ENCODE measurements around the gene DGKD. TPM values are rescaled to one million over a fixed set of nuclear protein-coding genes. Genes with fewer than 3 reads are reported as not detected.
A peak's percentile ranks its signal among the peaks of the same experiment; 100 is the strongest.

DGKD gene
- total RNA-seq, 1 experiment from 2014 or later = 41.4 TPM

DNA sequence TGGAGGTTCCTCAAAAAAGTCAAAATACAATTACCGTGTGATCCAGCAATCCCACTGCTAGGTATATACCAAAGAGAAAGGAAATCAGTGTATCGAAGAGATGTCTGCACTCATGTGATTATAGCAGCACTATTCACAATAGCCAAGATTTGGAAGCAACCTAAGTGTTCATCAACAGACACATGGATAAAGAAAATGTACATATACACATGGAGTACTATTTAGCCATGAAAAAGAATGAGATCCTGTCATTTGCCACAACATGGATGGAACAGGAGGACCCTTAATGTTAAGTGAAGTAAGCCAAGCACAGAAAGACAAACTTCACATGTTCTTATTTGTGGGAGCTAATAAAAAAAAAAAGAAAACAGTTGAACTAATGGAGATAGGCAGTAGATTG lies 78.7 kb downstream of the DGKD start:
- H3K27ac Mint-ChIP-seq = no peak overlapping the region

DNA sequence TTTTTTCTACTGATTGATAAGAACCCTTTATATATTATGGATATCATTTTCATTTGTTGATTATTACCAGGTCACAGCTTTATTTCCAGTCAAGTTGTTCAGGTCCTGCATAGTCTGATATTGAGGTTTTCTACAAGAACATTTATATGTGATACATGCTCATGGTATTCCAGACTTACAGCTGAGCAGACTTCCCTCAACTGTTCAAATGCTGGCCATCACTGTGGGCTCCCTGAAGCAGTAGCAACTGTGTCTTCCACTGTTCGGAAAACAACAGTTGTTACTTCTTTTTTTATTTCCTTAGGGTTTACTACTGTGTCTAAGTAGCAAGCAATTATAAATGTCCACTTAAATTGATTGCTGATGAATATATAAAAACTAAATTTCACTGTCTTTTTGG lies 79.5 kb downstream of the DGKD start:
- TF ChIP-seq, protein P1, sequence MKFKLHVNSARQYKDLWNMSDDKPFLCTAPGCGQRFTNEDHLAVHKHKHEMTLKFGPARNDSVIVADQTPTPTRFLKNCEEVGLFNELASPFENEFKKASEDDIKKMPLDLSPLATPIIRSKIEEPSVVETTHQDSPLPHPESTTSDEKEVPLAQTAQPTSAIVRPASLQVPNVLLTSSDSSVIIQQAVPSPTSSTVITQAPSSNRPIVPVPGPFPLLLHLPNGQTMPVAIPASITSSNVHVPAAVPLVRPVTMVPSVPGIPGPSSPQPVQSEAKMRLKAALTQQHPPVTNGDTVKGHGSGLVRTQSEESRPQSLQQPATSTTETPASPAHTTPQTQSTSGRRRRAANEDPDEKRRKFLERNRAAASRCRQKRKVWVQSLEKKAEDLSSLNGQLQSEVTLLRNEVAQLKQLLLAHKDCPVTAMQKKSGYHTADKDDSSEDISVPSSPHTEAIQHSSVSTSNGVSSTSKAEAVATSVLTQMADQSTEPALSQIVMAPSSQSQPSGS (CRISPR knock-in tag; IDR thresholded peaks at IDR 0.05; ENCODE audit: borderline replicate concordance, low read depth) = no peak
- TF ChIP-seq, protein P2, sequence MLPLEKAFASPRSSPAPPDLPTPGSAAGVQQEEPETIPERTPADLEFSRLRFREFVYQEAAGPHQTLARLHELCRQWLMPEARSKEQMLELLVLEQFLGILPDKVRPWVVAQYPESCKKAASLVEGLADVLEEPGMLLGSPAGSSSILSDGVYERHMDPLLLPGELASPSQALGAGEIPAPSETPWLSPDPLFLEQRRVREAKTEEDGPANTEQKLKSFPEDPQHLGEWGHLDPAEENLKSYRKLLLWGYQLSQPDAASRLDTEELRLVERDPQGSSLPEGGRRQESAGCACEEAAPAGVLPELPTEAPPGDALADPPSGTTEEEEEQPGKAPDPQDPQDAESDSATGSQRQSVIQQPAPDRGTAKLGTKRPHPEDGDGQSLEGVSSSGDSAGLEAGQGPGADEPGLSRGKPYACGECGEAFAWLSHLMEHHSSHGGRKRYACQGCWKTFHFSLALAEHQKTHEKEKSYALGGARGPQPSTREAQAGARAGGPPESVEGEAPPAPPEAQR (CRISPR knock-in tag; IDR thresholded peaks at IDR 0.05) = no peak
- TF ChIP-seq, protein P3, sequence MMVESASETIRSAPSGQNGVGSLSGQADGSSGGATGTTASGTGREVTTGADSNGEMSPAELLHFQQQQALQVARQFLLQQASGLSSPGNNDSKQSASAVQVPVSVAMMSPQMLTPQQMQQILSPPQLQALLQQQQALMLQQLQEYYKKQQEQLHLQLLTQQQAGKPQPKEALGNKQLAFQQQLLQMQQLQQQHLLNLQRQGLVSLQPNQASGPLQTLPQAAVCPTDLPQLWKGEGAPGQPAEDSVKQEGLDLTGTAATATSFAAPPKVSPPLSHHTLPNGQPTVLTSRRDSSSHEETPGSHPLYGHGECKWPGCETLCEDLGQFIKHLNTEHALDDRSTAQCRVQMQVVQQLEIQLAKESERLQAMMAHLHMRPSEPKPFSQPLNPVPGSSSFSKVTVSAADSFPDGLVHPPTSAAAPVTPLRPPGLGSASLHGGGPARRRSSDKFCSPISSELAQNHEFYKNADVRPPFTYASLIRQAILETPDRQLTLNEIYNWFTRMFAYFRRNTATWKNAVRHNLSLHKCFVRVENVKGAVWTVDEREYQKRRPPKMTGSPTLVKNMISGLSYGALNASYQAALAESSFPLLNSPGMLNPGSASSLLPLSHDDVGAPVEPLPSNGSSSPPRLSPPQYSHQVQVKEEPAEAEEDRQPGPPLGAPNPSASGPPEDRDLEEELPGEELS (CRISPR knock-in tag; IDR thresholded peaks at IDR 0.05) = no peak
- TF ChIP-seq, protein P4, sequence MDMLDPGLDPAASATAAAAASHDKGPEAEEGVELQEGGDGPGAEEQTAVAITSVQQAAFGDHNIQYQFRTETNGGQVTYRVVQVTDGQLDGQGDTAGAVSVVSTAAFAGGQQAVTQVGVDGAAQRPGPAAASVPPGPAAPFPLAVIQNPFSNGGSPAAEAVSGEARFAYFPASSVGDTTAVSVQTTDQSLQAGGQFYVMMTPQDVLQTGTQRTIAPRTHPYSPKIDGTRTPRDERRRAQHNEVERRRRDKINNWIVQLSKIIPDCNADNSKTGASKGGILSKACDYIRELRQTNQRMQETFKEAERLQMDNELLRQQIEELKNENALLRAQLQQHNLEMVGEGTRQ (CRISPR knock-in tag; IDR thresholded peaks at IDR 0.05) = no peak
- no peak for TF ChIP-seq ZNF219 (CRISPR knock-in tag; IDR thresholded peaks at IDR 0.05; ENCODE audit: borderline replicate concordance)
- H3K4me3 Mint-ChIP-seq = no peak overlapping the region
- ChIA-PET POLR2A (no interaction called here), CTCF (interaction anchor here (1.2 to 1.5 kb wide), 3 partner anchors 10 to 80 kb away, joined by 3 to 4 read pairs (median 4); no protein-coding TSS in a partner anchor)
- no peak for ATAC-seq
- DNase-seq (ENCODE audit: low spot score) = no peak
- H3K9me3 Mint-ChIP-seq = peaks cover 5% of the 10 kb centered on the region; the same call in 1 of the 2 replicates
- no peaks in the 10 kb centered on the region for H3K27me3 Mint-ChIP-seq (ENCODE audit: low read depth)
- 0 out of 2 replicates have a peak overlapping the region, but pooled peaks have one; percentile 40 for H3K27ac Mint-ChIP-seq
- peaks cover 3% of the 10 kb centered on the region; the same call in 1 of the 2 replicates for H3K36me3 Mint-ChIP-seq
- no peaks in the 10 kb centered on the region for H3K4me1 Mint-ChIP-seq

More for the DNA sequence above, 78.7 kb downstream of the DGKD start:
- H3K4me3 Mint-ChIP-seq = no peak overlapping the region
- ChIA-PET POLR2A (no interaction called here), CTCF (interaction anchor here (1.5 kb wide), 1 partner anchor 10 kb away, joined by 4 read pairs; no protein-coding TSS in a partner anchor)
- TF ChIP-seq, protein P5, sequence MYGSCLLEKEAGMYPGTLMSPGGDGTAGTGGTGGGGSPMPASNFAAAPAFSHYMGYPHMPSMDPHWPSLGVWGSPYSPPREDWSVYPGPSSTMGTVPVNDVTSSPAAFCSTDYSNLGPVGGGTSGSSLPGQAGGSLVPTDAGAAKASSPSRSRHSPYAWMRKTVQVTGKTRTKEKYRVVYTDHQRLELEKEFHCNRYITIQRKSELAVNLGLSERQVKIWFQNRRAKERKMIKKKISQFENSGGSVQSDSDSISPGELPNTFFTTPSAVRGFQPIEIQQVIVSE (CRISPR knock-in tag; IDR thresholded peaks at IDR 0.05; ENCODE audit: borderline replicate concordance) = no peak
- TF ChIP-seq, protein P6, sequence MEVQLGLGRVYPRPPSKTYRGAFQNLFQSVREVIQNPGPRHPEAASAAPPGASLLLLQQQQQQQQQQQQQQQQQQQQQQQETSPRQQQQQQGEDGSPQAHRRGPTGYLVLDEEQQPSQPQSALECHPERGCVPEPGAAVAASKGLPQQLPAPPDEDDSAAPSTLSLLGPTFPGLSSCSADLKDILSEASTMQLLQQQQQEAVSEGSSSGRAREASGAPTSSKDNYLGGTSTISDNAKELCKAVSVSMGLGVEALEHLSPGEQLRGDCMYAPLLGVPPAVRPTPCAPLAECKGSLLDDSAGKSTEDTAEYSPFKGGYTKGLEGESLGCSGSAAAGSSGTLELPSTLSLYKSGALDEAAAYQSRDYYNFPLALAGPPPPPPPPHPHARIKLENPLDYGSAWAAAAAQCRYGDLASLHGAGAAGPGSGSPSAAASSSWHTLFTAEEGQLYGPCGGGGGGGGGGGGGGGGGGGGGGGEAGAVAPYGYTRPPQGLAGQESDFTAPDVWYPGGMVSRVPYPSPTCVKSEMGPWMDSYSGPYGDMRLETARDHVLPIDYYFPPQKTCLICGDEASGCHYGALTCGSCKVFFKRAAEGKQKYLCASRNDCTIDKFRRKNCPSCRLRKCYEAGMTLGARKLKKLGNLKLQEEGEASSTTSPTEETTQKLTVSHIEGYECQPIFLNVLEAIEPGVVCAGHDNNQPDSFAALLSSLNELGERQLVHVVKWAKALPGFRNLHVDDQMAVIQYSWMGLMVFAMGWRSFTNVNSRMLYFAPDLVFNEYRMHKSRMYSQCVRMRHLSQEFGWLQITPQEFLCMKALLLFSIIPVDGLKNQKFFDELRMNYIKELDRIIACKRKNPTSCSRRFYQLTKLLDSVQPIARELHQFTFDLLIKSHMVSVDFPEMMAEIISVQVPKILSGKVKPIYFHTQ (CRISPR knock-in tag; IDR thresholded peaks at IDR 0.05) = no peak
- TF ChIP-seq, protein P7, sequence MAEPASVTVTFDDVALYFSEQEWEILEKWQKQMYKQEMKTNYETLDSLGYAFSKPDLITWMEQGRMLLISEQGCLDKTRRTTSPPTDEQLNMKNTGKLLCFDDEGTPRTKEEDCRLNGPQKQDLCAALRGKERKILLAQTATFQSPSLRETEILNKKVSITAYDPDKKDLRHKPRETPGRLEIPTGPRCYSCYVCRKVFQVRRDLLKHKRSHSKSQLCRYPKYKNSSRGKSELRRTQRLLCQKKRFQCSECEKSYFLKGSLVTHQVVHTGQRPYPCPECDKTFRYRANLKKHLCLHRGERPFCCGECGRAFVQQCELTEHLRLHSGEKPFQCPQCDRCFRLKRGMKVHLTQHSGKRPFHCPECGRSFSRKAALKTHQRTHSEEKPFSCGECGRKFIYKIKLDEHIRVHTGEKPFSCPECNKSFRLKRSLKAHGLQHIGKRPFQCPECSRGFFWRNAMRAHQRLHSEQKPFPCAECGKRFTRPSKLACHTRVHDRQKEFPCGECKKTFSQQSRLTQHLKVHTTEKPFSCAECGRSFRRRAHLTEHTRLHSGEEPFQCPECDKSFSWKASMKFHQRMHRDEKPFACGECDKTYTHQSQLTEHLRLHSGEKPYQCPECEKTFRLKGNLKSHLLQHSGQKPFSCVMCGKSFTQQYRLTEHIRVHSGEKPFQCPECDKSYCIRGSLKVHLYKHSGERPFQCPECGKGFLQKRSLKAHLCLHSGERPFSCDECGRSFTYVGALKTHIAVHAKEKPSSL (CRISPR knock-in tag; conservative IDR thresholded peaks at IDR 0.05) = no peak
- TF ChIP-seq, protein P8, sequence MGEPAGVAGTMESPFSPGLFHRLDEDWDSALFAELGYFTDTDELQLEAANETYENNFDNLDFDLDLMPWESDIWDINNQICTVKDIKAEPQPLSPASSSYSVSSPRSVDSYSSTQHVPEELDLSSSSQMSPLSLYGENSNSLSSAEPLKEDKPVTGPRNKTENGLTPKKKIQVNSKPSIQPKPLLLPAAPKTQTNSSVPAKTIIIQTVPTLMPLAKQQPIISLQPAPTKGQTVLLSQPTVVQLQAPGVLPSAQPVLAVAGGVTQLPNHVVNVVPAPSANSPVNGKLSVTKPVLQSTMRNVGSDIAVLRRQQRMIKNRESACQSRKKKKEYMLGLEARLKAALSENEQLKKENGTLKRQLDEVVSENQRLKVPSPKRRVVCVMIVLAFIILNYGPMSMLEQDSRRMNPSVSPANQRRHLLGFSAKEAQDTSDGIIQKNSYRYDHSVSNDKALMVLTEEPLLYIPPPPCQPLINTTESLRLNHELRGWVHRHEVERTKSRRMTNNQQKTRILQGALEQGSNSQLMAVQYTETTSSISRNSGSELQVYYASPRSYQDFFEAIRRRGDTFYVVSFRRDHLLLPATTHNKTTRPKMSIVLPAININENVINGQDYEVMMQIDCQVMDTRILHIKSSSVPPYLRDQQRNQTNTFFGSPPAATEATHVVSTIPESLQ (CRISPR knock-in tag; IDR thresholded peaks at IDR 0.05) = no peak
- no peak for TF ChIP-seq FOXP1 (CRISPR knock-in tag; IDR thresholded peaks at IDR 0.05; ENCODE audit: borderline replicate concordance)
- DNase-seq (ENCODE audit: low spot score) = no peak
- H3K27me3 Mint-ChIP-seq (ENCODE audit: low read depth) = no peaks in the 10 kb centered on the region
- no peak for ATAC-seq
- peaks cover 3% of the 10 kb centered on the region; the same call in 1 of the 2 replicates for H3K36me3 Mint-ChIP-seq
- H3K4me1 Mint-ChIP-seq = no peaks in the 10 kb centered on the region
- peaks cover 5% of the 10 kb centered on the region; the same call in 1 of the 2 replicates for H3K9me3 Mint-ChIP-seq
